GM18507 (cell line): ENCODE data around the gene XYLB.

Source experiments
- DNase-seq: peaks from one replicate; pipeline ENCODE4 v3.0.0; 2011; ENCODE audit warnings: low read depth; ENCODE audit not compliant: insufficient read length; ENCODE audit errors: extremely low spot score
- FAIRE-seq: peaks from 2 replicates; lab custom pipeline; 2011; peaks lifted over from hg19 to GRCh38; lab: Jason Lieb, UNC

Gene XYLB

DNA sequence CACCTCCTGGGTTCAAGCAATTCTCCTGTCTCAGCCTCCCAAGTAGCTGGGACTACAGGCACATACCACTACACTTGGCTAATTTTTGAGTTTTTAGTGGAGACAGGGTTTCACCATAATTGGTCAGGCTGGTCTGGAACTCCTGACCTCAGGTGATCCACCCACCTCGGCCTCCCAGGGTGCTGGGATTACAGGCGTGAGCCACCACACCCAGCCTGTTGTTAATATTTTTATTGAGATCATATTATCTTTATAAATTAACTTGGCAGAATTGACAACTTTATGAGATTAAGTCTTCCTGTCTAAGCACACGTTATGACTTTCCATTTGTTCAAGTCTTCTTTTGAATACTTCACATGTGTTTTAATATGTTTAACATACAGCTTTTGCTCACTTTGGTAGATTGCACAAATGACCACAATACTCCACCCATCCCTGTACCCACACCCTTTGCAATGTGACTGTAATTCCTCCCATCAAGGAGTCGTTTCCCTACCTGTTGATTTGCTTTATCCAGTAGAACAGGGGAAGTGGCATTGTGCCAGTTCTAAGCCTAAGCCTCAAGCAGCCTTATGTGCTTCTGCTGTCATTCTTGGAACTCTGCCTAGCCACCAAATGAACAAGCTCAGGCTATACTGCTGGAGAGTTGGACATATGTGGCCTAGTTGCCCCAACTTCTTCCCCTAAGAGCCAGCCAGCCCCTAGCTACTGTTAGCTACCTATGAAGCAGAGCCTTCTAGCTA, 8.2 kb downstream of the XYLB start:
- DNase-seq (no peak), FAIRE-seq (no peak)

DNA sequence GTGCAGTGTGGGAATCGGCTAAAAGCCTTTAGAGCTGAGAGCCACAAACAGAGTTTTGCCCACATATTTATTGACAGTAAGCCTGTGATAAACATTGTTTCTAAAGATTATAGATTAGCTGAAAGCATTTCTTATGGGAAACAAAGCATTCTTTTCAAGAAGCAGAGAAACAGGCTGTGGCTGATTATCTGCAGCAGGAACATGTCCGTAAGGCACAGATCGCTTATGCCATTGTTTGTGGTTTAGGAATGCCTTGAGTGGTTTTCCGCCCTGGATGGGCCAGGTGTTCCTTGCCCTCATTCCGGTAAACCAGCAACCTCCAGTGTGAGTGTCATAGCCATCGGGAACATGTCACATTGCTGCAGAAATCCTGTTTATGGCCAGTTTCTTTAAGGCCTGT, 12.5 kb downstream of the XYLB start:
- FAIRE-seq (no peak), DNase-seq (no peak)

DNA sequence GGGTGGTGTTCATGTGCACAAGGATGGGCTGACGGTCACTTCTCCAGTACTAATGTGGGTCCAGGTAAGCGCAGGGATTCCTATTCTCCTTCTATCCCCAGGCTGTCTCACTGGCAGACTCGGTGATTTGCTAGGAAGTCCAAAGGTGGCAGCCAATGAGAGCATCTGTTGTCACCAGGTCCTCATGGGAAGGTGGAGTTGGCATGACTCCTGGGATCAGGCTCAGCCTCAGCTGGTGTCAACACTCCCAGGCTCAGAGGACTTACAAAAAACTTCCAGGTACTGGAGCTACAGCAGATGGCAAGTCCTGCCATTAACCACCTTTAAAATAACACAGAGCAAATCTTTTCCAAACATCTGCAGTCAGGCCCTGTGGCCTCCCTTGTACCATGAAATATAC, 13.8 kb downstream of the XYLB start:
- FAIRE-seq (no peak), DNase-seq (no peak)

DNA sequence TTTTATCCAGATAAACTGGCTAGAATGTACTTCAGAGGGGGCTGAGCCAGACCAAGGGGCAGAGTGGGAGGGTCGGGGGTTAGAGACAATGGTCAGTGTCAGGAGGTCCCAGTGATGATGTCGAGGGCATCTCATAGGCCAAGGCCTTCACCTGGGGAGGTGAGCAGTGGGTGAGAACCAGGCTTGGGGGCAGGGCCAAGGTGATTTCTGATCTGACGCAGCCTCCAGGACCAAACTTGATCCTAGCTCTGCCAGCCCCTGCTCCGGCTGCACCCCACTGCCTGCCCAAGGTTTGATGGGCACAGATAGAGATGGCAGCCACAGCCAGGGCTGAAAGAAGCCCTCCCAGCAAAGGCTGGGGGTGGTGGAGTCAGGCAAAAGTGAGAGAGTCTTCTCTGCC, 14.9 kb downstream of the XYLB start:
- FAIRE-seq = no peak
- DNase-seq = no peak

DNA sequence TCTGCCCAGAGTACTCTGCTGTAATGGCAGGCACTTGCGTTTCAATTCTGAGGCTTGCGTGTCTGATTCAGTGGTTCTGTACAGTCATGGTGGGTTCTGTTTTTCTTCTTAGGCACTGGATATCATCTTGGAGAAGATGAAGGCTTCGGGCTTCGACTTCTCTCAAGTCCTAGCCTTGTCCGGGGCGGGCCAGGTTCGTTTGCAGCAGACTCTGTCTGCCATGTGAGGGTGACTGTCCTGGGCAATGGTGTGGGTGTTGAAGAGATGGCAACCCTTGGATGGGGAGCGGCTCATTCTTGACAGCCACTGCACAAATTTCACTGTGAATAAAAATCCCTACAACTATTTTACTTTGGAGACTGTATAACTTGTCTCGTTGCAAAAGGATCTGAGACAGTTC, 16.2 kb downstream of the XYLB start:
- DNase-seq (no peak), FAIRE-seq (no peak)

DNA sequence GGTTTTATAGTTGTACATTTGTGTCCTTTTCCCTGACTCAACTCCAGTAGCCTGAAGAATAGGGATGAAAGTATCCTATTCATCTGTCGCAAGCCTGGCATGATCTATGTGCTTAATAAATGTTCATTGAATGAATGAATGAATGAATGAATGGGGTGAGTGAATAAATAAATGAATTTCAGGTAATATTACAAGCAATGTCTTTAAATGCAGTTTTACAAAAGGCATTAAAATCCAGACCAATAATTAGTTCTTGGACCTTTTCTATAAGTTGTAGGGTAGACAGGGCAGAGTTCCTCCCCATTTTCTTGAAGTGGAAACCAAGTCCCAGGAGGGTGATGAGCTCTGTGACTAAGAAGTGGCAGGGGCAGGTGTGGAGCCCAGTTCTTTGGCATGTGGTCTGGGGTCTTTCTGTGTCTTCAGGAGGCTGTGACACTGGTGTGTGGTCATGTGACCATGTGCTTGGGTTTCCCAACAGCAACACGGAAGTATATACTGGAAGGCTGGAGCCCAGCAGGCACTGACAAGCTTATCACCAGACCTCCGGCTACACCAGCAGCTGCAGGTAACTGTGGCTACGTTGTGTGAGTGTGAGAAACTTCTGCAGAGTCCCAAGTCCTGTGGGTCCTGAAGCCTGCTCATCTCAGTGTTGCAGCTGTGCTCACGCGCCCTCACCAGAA, 18.3 kb downstream of the XYLB start:
- DNase-seq (no peak), FAIRE-seq (no peak)

DNA sequence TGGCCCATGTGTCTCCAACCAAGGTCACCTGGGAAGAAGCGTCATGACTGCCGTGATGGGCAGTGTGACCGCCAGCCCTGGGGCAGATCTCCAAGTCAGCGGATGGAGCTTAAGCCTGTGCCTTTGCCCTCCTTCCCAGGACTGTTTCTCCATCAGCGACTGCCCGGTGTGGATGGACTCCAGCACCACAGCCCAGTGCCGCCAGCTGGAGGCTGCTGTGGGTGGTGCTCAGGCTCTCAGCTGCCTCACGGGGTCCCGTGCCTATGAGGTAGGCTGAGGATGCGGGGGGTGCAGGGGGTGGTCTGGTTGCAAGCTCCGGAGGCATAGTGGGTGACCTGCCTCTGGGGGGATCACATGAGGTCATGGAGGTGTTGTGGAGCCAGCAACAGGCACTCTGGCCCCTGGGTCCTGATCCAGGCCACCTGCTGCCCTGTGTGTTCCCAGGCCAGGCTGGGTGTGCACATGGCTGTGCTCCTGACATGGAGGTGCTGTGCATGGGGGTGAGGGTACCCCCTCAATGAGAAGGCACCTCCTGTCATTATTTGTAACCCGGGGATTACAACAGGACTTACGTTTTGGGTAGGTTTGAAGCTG, 19.0 kb downstream of the XYLB start:
- DNase-seq (no peak), FAIRE-seq (no peak)

DNA sequence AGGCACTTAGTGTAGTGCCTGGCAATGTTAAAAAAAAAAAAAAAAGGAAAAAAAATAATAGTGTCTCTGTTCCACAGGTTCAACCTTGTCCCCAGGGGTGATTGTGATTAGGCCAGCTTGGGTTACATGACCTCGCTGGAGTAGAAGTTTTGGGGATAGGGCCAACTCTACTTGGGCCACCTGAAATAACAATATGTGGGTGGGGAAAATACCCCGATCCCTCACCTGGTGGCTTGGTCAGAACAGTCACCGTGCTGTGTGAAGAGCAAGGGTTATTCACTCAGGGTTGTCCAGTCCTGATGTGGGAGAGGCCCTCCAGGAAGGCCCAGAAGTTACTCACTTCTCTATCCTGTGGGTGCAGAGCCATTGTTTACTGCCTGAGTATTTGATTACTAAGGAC, 19.5 kb downstream of the XYLB start:
- no peak for FAIRE-seq
- no peak for DNase-seq

DNA sequence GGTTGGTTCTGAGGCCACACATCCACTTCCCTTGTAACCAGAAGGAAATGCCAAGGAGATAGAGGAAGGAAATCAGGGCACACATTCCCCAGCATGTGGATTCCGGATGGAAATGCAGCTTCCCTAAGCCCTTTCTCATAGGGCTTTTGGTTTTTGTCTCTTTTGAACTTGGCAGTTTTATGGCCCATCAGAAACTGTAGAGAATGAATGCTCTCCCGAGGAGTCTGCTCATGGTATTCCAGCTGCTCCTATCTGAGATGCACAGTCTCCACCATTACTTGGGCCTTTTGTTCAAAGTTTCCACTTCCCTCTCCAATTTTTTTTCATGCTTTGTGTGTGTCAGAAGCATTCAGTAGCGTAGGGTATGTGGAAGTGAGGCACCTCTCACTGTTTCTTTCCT, 21.2 kb downstream of the XYLB start:
- FAIRE-seq (no peak), DNase-seq (no peak)

DNA sequence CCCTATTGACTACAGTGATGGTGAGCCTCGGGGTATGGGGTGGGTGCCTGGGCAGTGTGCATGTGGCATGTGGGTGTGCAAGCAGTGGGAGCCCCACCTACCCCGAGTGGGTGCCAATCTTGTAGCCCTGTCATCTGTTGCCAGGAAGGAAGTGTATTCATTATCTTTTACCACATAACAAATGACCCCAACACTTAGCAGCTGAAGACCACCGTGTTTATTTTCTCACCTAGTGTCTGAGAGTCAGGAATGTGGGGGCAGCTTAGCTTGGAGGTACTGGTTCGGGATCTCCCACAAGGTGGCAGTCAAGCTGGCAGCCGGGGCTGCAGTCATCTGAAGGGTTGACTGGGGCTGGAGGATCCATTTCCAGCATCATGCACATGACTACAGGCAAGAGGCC, 21.7 kb downstream of the XYLB start:
- no peak for FAIRE-seq
- DNase-seq = no peak

DNA sequence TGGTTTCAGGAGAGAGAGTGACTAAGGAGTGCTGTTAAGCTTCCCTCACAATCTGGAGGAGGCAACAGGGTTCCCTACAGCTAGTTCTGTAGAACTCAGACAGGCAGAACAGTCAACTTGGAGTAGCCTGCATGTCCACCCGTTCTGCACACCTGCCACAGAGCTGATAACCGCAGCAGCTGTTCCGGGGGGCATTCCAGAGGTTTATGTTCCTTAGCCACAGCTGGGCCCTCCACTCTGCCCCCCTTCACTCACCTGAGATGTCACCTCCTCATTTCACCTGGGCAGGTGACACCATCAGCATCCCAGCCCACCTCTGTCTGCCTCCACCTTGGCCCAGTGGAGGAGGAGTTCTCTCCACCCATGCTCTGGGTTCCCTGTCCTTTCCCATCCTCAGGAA, 22.6 kb downstream of the XYLB start:
- no peak for DNase-seq
- no peak for FAIRE-seq

DNA sequence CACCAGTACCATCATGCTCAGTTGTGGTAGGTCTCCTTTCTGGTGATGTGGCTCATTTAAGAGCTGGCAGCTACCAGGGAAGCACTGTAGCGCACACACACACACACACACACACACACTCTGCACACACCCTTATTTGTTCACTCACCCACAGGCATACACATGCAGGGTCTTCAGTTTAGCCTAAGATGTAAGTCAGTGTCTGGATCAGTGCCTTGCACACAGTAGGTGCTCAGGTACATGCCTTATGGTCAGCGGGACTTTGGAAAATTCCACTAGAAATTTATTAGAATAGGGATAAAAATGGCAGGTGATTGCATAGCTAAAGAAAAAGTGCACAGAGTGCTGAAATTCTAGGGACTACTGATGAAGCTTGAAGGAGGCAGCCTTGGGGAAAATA, 23.6 kb downstream of the XYLB start:
- DNase-seq = no peak
- no peak for FAIRE-seq

DNA sequence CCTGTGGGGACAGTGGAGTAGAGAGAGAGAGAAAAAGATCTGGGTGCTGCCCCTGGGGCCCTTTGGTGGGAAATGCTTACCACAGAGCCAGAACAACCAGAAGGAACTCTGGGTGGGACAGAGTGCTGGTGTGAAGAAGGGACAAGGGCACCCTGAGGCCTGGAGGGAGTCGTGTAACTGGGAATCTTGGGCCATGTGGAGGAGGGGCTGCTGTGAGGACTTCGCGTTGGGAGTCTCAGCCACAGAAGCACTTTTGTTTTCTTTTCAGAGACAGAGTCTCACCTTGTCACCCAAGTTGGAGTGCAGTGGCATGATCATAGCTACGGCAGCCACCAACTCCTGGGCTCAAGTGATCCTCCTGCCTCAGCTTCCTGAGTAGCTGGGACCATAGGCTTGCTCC, 24.3 kb downstream of the XYLB start:
- DNase-seq (no peak), FAIRE-seq (no peak)

DNA sequence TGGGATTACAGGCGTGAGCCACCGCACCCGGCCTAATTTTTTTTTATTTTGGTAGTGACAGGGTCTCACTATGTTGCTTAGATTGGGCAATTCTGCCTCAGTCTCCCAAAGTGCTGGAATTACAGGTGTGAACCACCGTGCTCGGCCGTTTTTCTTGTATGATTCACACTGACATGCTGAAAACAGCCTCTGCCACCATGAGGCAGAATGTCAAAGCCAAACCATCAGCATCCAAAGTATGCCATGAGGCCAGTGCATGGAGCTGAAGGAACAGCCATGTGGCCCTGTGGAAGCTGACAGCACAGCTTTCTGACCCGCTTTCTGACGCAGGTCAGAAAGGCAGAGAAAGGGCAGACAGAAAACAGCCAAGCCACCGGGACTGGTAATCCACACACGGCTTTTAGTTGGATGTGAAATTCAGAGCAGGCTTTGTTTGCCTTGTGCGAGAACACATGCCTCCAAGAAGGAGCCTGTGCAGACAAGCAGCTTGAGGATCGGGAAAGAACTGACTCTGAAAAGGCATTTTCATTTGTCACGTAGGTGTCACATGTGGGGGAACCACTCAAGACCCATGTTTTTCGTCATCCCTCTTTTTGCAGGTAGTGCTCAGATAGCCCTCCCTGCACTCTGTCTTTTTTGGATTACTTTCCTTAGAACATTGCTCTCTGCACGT, 25.1 kb downstream of the XYLB start:
- DNase-seq (no peak), FAIRE-seq (no peak)

DNA sequence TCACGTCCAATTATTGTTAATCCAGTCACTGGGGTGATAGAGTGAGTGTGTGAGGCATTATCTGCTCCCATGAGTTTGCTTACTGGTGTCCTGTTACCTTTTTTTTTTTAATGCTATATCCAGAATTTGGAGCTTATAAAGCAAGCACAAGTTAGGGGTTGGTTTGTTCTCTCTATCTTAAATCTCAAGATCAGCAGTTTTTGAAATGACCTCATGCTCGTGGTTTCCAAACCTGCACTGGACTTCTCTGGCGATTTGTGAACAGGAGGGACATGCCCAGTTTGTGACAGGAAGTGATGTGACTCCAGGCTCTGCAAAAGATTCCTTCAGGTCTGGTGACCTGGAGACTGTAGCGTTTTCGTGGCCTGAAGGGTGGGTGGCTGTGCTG, 25.6 kb downstream of the XYLB start:
- FAIRE-seq (no peak), DNase-seq (no peak)

DNA sequence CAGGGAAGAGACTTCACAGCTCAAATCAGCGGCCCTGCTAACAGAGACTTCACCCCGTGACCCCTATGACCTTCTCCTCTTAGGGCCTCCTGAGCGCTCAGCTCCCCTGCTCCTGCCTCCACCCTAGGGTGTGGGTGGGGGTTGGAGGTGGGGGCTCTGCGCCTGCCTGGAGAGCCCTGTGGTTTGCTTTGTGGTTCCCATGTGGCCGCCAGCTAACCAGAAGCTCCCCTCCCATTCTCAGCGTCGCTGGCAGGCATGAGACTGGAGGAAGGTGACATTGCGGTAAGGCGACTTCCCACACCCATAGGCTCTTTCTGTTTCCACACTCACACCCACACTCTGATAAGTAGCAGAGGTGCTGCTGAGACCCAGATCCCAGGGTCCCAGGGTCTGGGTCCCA, 27.6 kb downstream of the XYLB start:
- no peak for FAIRE-seq
- DNase-seq = no peak

DNA sequence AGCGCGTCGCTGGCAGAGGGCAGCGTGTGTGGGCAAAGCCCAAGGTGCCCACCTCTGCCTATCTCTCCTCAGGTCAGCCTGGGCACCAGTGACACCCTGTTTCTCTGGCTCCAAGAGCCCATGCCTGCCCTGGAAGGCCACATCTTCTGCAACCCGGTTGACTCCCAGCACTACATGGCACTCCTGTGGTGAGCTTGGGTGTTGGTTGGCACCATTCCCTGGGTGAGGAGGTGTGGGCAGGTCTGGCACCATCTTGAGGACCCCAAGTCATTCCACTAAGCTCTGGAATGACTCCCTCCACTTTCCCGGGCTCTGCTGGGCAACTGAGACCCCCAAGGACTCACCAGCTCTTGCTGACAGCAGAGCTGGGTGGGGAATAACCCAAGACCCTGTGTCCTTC, 28.5 kb downstream of the XYLB start:
- FAIRE-seq (no peak), DNase-seq (no peak)

DNA sequence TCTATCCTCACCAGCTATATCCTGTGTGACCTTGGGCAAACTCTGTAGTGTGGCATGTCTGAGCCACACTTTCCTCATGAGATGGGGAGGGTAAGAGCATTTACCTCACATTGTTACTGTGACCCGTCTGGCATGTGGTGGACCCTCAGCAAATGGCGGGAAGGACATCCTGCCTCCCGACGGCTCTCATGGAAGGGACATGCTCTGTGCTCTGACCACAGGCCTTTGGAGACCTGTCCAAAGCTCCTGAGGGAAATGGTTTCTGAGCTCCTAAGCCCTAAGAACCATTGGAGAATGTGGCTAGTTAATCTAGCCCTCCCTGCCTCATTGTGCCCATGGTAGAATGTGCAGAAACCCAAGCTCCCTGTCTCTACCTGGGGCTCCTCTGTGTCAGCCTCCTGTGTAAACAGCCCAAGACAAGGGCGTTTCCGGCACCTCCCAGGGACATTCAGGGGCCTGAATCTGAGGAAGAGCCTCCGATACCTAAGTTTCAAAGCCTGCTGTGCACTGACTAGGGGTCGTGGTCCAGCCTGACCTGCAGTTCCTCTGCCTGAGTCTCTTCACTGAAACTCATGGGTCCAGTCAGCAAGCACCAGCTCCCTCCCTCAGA, 29.0 kb downstream of the XYLB start:
- FAIRE-seq (no peak), DNase-seq (no peak)

DNA sequence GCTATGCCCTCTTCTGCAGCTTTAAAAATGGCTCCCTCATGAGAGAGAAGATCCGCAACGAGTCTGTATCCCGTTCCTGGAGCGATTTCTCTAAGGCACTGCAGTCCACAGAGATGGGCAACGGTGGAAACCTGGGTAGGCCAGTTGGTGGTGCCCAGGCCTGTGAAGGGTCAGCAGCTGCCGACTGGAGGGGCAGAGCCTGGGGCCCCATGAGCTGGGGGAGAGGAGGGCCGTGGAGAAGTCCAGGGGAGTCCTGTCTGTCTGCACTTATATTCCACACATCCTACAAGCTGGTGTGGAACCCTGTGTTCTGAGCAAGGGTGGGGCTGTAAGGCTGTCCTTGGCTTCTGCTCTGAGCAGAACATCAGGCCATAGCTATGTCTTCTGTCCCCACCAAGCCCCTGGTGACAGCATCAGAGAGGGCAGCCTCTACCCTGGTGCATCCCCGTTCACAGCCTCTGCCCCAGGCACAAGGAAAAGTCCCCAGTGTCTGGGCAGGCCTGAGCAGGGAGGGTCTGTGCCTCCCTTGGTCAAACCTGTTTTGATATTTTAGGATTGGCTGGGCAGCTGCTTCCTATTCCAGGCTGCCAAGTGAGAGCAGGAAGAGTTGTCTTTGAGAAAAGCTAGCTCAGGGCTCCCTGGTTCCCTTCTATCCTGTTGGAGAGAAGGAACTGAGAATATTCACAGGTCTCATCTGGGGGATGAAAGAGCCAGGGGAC, 29.7 kb downstream of the XYLB start:
- DNase-seq = no peak
- no peak for FAIRE-seq
